ENCODE data around the gene NCOR2. TPM values are rescaled to one million over a fixed set of nuclear protein-coding genes. Genes with fewer than 3 reads are reported as not detected.

NCOR2 gene
- polyA plus RNA-seq, 1 donor (not counting 4 experiments of a cell fraction or from before 2014, with no cell fraction given): 4.7 TPM

DNA sequence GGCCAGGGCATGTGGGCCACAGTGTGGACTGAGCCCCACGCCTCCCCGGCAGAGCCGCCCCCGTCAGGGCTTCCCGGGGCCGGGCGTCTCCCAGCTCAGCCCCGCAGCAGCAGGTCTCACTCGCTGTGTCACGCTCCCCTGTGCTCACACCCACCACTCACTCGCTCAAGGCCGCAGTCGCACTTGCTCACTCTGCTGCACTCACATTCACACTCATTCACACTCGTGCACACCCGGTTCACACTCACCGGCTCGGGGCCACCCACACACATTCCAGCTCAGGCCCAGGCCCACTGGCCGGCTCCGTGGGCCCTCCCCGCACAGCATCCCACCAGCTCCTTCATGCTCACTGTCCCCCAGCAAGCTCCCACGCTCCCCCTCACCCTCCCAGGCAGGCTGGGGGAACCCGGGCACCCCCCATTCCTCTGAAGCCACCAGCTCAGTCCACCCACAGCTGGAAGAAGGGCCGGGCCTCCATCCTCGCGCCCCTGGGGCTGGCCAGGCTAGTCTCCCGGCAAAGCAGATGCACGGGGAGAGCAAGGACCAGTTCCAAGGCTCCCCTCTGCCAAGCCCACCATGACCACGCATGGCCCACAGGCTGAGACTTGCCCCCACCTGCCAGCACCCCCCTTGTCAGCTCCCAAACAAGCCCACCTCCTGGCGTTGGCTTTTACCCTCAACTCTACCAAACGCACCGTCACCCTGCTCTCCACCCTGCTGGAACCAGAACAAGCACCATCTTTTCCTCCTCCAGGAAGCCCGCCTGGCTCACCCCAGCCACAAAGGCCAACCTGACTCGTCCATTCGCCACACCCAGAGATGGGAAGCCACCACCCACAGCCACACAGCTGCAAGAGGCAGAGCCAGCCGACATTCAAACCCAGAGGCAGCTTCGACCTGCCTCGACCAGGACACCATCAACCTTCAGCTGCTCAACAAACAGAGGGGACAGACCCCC lies 28.0 kb downstream of the NCOR2 start:
- FAIRE-seq: no peak
- Histone ChIP-seq H3K4me1 (ENCODE audit: control insufficient read depth, extremely low read depth, insufficient read depth, low read length) (peaks cover 5% of the 10 kb centered on the region), H3K27me3 (ENCODE audit: control insufficient read depth, extremely low read depth, insufficient read depth, low read length) (no peaks in the 10 kb centered on the region), H3K9me1 (ENCODE audit: control insufficient read depth, extremely low read depth, insufficient read depth, low read length) (peaks cover 7% of the 10 kb centered on the region), H3K27ac (ENCODE audit: control insufficient read depth, insufficient read depth, low read length) (no peak overlapping the region), H3K4me2 (ENCODE audit: control insufficient read depth, extremely low read depth, insufficient read depth, low read depth, low read length) (no peak overlapping the region), H3K4me3 (ENCODE audit: control insufficient read depth in 2 of 3, extremely low read depth in 1 of 3, insufficient read depth in 2 of 3, low read depth in 1 of 3, low read length in 3 of 3) (no peak overlapping the region), H4K20me1 (ENCODE audit: control insufficient read depth, extremely low read depth, insufficient read depth, low read length) (peaks cover 47% of the 10 kb centered on the region), H3K36me3 (ENCODE audit: control insufficient read depth in 2 of 2, extremely low read depth in 1 of 2, insufficient read depth in 2 of 2, low read length in 2 of 2) (peaks cover 0 to 6% of the 10 kb centered on the region in 2 experiments), H3K79me2 (ENCODE audit: control insufficient read depth, insufficient read depth, low read length) (peaks cover 85% of the 10 kb centered on the region), H3K9me3 (ENCODE audit: control insufficient read depth, low read depth, low read length) (no peaks in the 10 kb centered on the region), H3K9ac (ENCODE audit: control insufficient read depth, extremely low read depth, insufficient read depth, low read length) (no peak overlapping the region), H2AFZ (ENCODE audit: control insufficient read depth, low read length) (no peak overlapping the region)
- no peak for TF ChIP-seq EZH2 (IDR thresholded peaks at IDR 0.05; ENCODE audit: low read length)
- TF ChIP-seq, protein P1, sequence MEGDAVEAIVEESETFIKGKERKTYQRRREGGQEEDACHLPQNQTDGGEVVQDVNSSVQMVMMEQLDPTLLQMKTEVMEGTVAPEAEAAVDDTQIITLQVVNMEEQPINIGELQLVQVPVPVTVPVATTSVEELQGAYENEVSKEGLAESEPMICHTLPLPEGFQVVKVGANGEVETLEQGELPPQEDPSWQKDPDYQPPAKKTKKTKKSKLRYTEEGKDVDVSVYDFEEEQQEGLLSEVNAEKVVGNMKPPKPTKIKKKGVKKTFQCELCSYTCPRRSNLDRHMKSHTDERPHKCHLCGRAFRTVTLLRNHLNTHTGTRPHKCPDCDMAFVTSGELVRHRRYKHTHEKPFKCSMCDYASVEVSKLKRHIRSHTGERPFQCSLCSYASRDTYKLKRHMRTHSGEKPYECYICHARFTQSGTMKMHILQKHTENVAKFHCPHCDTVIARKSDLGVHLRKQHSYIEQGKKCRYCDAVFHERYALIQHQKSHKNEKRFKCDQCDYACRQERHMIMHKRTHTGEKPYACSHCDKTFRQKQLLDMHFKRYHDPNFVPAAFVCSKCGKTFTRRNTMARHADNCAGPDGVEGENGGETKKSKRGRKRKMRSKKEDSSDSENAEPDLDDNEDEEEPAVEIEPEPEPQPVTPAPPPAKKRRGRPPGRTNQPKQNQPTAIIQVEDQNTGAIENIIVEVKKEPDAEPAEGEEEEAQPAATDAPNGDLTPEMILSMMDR (optimal IDR thresholded peaks at IDR 0.05 in 1 of 3, IDR thresholded peaks at IDR 0.05 in 1 of 3, conservative IDR thresholded peaks at IDR 0.05 in 1 of 3; ENCODE audit: extremely low read depth in 1 of 3, insufficient read depth in 2 of 3, low read length in 3 of 3): no peak
- dilution Hi-C loops (cut with MboI; ENCODE audit: extremely low pct_ligation_motif_present, low sequenced_read_pairs): no loop called here
- DNase-seq (ENCODE audit: low read depth, low spot score): no peak

DNA sequence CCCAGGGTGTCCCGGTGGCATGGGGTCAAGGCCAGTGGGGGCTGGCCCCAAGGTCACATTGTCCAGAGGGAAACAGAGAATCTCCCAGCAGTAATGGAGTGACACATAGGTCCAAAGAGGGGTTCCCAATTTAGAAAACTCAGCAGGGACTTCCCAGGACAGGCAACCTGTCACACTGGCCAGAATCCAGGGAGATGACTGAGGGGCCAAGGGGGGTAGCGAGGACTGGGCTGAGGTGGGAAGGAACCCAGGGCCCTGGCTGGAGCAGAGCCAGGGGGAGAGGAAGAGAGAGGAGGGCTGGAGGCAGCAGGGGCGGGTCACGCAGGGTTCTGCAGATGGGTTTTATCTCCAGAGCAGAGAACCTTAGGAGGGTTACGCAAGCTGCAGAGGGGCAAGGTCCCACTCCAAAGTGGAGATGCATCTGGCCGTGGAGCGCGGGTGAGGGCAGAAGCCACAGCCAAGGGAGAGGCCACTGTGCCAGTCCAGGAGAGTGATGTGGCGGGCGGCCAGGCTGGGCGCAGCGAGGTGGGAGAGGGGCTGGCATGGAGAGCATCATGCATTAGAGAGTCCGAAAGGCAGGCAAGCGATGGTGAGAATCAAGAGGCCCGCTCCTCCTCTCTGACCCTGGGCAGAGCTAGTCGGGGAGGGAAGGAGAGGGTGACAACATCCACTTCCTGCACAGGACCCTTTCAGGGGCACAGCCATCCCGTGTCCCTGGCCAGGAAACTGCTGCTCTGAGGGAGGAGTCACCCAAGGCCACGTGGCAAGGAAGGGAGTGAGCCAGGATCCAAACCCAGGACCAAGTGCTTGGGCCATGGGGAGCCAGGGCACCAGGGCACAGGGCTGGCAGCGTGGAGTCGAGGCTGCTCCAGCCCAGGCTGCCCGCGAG lies 29.0 kb downstream of the NCOR2 start:
- Histone ChIP-seq H3K9ac (ENCODE audit: control insufficient read depth, extremely low read depth, insufficient read depth, low read length) (no peak overlapping the region), H2AFZ (ENCODE audit: control insufficient read depth, low read length) (no peak overlapping the region), H3K79me2 (ENCODE audit: control insufficient read depth, insufficient read depth, low read length) (peaks cover 81% of the 10 kb centered on the region), H3K4me3 (ENCODE audit: control insufficient read depth in 2 of 3, extremely low read depth in 1 of 3, insufficient read depth in 2 of 3, low read depth in 1 of 3, low read length in 3 of 3) (no peak overlapping the region), H3K27me3 (ENCODE audit: control insufficient read depth, extremely low read depth, insufficient read depth, low read length) (no peaks in the 10 kb centered on the region), H3K4me1 (ENCODE audit: control insufficient read depth, extremely low read depth, insufficient read depth, low read length) (peaks cover 5% of the 10 kb centered on the region), H3K27ac (ENCODE audit: control insufficient read depth, insufficient read depth, low read length) (no peak overlapping the region), H4K20me1 (ENCODE audit: control insufficient read depth, extremely low read depth, insufficient read depth, low read length) (peaks cover 39% of the 10 kb centered on the region), H3K9me1 (ENCODE audit: control insufficient read depth, extremely low read depth, insufficient read depth, low read length) (peaks cover 7% of the 10 kb centered on the region), H3K36me3 (ENCODE audit: control insufficient read depth in 2 of 2, extremely low read depth in 1 of 2, insufficient read depth in 2 of 2, low read length in 2 of 2) (peaks cover 3 to 6% of the 10 kb centered on the region in 2 experiments), H3K4me2 (ENCODE audit: control insufficient read depth, extremely low read depth, insufficient read depth, low read depth, low read length) (no peak overlapping the region), H3K9me3 (ENCODE audit: control insufficient read depth, low read depth, low read length) (no peaks in the 10 kb centered on the region)
- DNase-seq (ENCODE audit: low read depth, low spot score) (no peak), FAIRE-seq (no peak)
- dilution Hi-C loops (cut with MboI; ENCODE audit: extremely low pct_ligation_motif_present, low sequenced_read_pairs): no loop called here
- TF ChIP-seq EZH2 (IDR thresholded peaks at IDR 0.05; ENCODE audit: low read length): no peak

Measured in keratinocyte (primary cell).